ENCODE data around the gene USE1.

USE1 gene

DNA sequence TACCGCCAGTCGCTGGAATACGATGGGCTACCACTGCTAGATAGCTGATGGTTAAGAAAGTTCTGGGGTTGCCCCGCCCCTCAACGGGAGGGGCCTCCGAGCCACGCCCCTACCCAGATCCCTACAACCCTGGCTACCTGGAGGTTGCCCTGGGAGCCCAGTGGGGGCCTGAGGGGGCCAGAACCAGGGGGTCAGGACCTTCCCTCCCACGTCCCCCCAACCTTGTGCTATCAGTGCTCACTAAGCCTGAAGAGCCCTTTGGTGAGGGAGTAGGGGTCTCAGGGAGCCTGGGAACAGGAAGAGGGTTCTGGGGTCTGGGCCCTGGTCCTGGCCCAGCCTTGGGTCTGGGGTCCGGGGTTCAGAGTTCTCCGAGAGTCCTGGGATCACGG, 19.7 kb downstream of the USE1 start:
- H3K27me3 ChIP-seq (replicated peaks; ENCODE audit: control insufficient read depth, insufficient read depth, low read length), result no peaks in the 10 kb centered on the region
- TF ChIP-seq, protein P1, sequence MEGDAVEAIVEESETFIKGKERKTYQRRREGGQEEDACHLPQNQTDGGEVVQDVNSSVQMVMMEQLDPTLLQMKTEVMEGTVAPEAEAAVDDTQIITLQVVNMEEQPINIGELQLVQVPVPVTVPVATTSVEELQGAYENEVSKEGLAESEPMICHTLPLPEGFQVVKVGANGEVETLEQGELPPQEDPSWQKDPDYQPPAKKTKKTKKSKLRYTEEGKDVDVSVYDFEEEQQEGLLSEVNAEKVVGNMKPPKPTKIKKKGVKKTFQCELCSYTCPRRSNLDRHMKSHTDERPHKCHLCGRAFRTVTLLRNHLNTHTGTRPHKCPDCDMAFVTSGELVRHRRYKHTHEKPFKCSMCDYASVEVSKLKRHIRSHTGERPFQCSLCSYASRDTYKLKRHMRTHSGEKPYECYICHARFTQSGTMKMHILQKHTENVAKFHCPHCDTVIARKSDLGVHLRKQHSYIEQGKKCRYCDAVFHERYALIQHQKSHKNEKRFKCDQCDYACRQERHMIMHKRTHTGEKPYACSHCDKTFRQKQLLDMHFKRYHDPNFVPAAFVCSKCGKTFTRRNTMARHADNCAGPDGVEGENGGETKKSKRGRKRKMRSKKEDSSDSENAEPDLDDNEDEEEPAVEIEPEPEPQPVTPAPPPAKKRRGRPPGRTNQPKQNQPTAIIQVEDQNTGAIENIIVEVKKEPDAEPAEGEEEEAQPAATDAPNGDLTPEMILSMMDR (IDR thresholded peaks at IDR 0.05; ENCODE audit: insufficient read depth, low read length, poor library complexity, severe bottlenecking), result no peak
- DNase-seq (ENCODE audit: extremely low read depth, insufficient read length), result peak; percentile 77
- peak overlapping the region; percentile 68 for H3K4me3 ChIP-seq (replicated peaks; ENCODE audit: low read depth, low read length)
- peaks cover under 1% of the 10 kb centered on the region; the same call in 1 of the 2 replicates for H3K36me3 ChIP-seq (ENCODE audit: control insufficient read depth, insufficient read depth, low read length)

DNA sequence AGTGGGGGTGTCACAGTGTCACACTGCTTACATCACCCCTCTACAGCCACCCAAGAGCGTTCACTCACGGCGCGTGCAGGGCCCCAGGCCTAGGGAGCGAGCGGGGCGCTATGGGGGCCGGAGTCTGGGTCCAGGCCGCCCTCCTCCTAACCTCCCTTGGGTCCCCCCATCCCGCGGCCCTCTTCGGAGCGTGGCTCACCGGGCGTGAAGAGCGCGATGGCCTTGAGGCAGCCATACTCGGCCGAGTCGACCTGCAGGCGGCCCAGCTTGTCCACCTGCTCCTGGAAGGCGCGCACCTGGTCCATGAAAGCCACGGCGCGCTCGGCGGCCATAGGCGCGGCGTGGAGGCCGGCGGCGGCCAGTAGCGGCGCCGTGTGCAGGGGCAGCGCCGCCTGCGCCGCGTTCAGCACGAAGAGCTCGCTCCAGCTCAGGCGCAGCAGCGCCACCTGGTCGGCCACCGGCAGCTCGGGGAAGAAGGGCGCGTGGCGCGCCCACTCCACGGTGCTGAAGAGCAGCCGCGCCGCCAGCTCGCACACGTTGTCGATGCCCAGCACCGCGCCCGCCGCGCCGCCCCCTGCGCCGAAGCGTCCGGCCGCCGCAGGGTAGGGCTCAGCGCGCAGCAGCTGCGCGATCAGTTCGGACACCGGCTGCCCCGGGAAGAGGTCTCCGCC, 20.3 kb downstream of the USE1 start:
- Histone ChIP-seq H3K27me3 (replicated peaks; ENCODE audit: control insufficient read depth, insufficient read depth, low read length) (no peaks in the 10 kb centered on the region), H3K36me3 (ENCODE audit: control insufficient read depth, insufficient read depth, low read length) (no peaks in the 10 kb centered on the region; the same call in 1 of the 2 replicates), H3K4me3 (replicated peaks; ENCODE audit: low read depth, low read length) (peak overlapping the region; percentile 68)
- peak; percentile 84 for DNase-seq (ENCODE audit: extremely low read depth, insufficient read length)
- TF ChIP-seq, protein P1 (IDR thresholded peaks at IDR 0.05; ENCODE audit: insufficient read depth, low read length, poor library complexity, severe bottlenecking), result peak; percentile 52

DNA sequence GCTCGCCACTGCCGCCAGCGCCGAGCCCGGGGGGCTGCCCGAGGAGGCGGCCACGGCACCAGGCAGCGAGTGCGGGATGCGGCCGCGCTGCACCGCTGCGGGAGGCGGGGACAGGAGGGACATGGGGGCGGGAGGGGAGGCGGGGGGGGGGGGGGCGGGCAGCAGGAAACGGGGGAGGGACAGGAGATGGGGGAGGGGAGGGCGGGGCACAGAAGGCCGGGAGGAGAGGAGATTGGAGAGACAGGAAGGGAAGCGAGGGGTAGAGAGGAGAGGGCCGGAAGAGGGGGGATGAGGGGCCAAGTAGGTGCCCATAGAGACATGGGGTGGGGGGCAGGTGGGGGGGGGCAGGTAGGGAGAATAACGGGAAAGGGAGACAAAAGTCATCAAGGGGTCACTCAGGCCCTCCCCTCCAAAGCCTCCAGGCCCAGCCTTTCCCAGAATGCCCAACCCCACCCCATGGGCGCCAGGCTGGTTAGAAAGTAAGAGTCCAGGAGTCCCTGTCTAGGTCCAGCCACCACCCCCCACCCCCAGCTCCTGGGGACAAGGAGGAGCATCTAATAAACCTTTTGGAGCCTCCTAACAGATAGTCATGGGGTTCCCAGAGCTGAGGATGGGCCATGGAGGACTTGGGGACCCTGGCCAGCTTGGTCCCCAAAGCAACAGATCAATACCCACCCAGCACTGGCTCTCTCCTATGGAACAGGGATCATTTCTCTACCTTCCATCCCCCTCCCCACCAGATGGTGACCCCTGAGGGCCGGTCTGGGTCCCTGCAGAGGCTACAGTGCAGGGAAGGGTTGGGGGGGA, 21.0 kb downstream of the USE1 start:
- DNase-seq (ENCODE audit: extremely low read depth, insufficient read length), result no peak
- peak overlapping the region; percentile 68 for H3K4me3 ChIP-seq (replicated peaks; ENCODE audit: low read depth, low read length)
- TF ChIP-seq, protein P1 (IDR thresholded peaks at IDR 0.05; ENCODE audit: insufficient read depth, low read length, poor library complexity, severe bottlenecking), result no peak
- H3K36me3 ChIP-seq (ENCODE audit: control insufficient read depth, insufficient read depth, low read length), result no peaks in the 10 kb centered on the region; the same call in 1 of the 2 replicates
- H3K27me3 ChIP-seq (replicated peaks; ENCODE audit: control insufficient read depth, insufficient read depth, low read length), result no peaks in the 10 kb centered on the region

DNA sequence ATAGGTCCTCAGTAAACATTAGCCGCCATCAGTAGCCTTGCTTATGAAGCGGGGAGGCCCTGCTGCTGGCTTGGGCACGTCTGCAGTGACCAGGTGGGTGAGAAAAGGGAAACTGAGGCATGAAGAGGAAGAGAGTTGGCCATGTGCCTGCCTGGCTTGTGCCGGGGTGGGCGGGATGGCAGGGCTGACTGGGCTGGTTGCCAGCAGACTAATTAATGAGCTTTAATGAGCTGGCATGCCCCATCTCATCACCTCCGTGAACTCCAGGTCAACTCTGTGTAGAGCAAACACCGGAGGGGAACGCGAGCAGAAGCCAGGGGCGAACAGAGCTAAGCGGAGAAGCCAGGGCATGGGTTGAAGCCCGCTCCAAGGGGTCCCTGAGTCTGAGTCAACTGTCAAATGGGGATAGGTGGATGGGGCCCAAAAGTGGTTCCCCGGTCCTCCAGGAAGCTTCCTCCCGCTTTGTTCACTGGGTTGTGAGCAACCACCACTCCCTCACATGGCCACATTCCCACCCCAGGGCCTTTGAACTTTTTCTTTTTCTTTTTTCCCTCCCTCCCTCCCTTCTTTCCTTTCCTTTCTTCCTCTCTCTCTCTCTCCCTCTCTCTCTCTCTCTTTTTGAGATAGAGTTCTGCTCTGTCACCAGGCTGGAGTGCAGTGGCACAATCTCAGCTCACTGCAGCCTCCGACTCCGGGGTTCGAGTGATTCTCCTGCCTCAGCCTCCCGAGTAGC, 21.8 kb downstream of the USE1 start:
- Histone ChIP-seq H3K4me3 (replicated peaks; ENCODE audit: low read depth, low read length) (no peak overlapping the region), H3K27me3 (replicated peaks; ENCODE audit: control insufficient read depth, insufficient read depth, low read length) (no peaks in the 10 kb centered on the region), H3K36me3 (ENCODE audit: control insufficient read depth, insufficient read depth, low read length) (no peaks in the 10 kb centered on the region; the same call in 1 of the 2 replicates)
- TF ChIP-seq, protein P1 (IDR thresholded peaks at IDR 0.05; ENCODE audit: insufficient read depth, low read length, poor library complexity, severe bottlenecking), result no peak
- DNase-seq (ENCODE audit: extremely low read depth, insufficient read length), result no peak

DNA sequence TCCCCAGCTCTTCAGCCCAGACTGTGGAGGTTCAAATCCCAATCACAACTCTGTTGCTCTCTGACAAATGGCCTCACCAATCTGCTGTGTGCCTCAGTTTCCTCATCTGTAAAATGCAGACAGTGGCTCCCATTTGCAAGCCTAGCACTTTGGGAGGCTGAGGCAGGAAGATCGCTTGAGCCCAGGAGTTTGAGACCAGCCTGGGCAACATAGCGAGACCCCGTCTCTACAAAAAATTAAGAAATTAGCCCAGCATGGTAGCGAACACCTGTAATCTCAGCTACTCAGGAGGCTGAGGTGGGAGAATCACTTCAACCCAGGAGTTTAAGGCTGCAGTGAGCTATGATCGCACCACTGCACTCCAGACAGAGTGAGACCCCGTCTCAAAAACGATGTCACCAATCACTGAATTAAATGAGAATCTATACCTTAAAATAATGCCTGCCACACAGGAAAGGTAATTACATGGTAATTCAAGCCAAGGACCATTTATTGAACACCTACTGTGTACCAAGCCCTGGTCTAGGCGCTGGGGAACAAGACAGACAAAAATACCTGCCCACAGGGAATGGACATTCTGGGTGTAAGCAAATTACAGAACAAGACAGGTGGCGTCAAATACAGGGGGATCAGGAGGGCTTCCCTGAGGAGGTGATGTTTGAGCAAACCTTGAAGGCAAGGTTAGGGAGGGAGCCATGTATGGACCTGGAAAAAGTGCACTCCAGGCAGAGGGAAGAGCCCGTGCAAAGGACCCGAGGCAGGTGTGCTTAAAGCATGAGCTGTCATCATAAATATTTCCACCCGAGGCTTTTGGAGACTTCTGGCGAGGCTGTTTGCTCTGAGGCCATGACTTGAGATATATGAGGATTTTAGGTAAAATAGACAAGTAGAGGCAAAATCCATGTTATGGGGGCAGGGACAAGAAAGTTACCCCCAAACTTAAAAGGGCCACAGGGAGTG, 22.9 kb downstream of the USE1 start:
- TF ChIP-seq, protein P1 (IDR thresholded peaks at IDR 0.05; ENCODE audit: insufficient read depth, low read length, poor library complexity, severe bottlenecking), result no peak
- Histone ChIP-seq H3K4me3 (replicated peaks; ENCODE audit: low read depth, low read length) (no peak overlapping the region), H3K27me3 (replicated peaks; ENCODE audit: control insufficient read depth, insufficient read depth, low read length) (no peaks in the 10 kb centered on the region), H3K36me3 (ENCODE audit: control insufficient read depth, insufficient read depth, low read length) (no peaks in the 10 kb centered on the region)
- no peak for DNase-seq (ENCODE audit: extremely low read depth, insufficient read length)

Data from GM06990 (cell line).